Right lung (tissue), 5 donors: ENCODE data around the gene GAL3ST3. TPM values are rescaled to one million over a fixed set of nuclear protein-coding genes. Genes with fewer than 3 reads are reported as not detected.
"Not testable (repeated sequence)": the region's sequence is repeated elsewhere in the genome, so short reads cannot be mapped to it uniquely, and the experiment has no call there.

ENCODE experiments used
- DNase-seq, 2 donors: peaks; one replicate each; pipeline ENCODE4 v3.0.0-alpha.2; 2013
- polyA plus RNA-seq, 5 donors: library from polyadenylated mRNA; unstranded; fragments of 120-200 nt; gene quantifications; one replicate each; pipeline versions ENCODE4 v1.2.1 to v1.2.3, GENCODE V29; 2013; ENCODE audit warnings: inconsistent platforms in 1 of 5, low replicate concordance in 1 of 5; ENCODE audit not compliant: insufficient read length in 5 of 5, insufficient read depth in 1 of 5

The GAL3ST3 gene
- polyA plus RNA-seq, 5 donors = 0.18 to 0.24 (median 0.19) TPM

DNA sequence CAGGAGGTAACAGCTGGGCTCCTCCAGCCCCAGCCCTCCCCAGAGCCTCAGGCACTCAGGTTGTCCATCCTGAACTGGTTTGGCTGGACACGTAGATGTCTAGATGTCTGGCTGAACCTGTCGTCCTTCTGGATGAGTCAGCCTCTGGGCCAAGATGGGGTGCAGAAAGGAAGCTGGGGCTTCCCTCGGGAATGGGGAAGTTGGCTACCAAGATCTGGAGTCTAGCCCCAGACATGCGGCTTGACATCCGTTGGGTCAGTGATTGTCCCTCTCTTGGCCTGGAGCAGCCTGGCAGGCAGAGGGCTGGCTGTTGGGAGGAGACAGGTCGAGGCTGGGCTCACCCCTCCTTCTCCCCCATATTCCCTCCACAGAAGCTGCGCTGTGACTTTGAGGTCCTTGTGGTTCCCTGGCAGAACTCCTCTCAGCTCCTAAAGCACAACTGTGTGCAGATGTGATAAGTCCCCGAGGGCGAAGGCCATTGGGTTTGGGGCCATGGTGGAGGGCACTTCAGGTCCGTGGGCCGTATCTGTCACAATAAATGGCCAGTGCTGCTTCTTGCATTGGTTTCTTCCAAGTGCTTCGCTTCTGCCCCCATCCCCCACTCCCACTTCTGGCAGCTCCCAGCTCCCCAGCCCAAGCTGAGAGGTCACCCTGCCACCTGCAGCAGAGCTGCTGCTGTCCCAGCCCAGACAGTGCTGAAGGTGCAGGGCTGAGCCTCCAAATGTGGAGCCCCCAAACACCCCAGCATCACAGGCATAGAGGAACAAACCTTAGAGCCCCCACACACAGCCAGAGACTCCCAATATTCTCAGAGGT is 35.8 kb downstream of the GAL3ST3 start:
- no peak for DNase-seq

DNA sequence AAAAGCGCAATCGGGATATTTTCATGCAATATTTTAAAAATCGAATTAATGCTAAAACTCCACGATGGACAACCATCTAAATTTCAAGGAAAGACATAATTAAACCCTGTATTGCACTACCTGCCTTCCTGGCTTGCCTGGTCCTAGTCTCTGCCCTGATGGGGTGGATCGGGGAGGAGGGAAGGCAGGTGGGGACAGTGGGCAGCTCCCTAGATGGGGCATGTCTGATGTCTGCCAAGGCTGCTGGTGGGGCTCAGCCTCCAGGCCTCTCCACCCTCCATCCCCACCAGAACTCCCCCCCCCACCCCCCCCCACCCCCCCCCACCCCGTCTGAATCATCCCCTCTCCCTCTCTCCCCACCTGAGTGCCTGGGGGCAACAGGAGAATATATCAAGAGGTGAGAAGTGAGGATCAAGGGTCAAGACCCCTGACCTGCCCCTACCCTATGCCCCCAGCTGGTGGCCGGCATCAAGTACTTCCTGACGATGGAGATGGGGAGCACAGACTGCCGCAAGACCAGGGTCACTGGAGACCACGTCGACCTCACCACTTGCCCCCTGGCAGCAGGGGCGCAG is 36.5 kb downstream of the GAL3ST3 start:
- DNase-seq = no peak

DNA sequence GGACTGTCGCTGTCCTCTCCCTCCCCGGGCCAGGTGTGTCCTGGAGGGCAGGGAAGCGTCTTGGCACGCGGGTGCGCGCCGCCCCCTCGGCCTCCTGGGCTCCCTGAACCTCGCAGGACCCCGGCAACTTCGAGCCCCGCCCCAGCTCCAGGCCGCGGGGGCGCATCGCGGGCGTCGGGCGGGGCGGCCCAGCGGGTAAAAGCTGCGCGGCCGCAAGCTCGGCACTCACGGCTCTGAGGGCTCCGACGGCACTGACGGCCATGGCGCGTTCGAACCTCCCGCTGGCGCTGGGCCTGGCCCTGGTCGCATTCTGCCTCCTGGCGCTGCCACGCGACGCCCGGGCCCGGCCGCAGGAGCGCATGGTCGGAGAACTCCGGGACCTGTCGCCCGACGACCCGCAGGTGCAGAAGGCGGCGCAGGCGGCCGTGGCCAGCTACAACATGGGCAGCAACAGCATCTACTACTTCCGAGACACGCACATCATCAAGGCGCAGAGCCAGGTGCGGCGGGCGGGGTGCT is 37.1 kb downstream of the GAL3ST3 start, which contains the start of gene CST6:
TSS of gene CST6 (plus strand) at position 224 of the 519 bp plus-strand sequence. CDS start at position 261, 37 bp downstream.
- no peak for DNase-seq

DNA sequence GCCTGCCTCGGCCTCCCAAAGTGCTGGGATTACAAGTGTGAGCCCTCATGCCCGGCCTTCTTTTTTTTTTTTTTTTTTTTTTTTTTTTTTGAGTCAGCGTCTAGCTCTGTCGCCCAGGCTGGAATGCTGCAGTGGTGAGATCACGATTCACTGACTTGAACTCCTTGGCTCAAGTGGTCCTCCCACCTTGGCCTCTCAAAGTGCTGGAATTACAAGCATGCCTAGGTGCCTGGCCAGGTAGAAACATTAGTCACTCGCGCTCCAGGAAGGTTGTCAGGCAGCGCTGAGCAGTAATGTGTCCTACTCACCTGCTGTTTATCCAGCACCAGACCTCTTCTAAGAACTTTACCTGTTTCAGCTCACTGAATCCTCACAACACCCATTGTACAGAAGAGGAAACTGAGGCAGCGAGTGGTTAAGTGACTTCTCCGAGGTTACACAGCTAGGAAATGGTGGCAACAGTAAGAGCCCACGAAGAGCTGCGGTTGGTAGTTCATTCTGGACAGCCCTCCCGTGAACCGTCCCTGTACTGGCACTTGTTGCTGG is 37.6 kb downstream of the GAL3ST3 start:
- DNase-seq = peak; percentile 36 to 51

DNA sequence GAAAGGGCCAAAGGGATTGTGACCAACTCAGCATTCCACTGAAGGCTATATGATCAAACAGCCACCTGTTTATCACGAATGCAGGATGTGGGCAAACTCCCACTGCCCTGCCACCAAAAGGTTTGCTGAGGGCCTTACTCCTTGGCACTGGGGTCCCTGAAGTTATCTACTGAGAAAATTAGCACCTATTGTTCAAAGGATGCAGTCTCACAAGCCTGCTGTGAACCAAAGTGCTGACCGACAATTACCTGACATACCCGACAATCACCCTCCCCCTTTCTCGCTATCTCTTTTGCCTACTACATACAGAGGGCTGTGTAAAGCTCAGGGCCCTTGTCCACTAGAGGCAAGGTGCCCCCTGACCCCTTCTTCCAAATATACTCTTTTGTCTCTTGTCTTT is 38.9 kb downstream of the GAL3ST3 start:
- not testable (repeated sequence) for DNase-seq

DNA sequence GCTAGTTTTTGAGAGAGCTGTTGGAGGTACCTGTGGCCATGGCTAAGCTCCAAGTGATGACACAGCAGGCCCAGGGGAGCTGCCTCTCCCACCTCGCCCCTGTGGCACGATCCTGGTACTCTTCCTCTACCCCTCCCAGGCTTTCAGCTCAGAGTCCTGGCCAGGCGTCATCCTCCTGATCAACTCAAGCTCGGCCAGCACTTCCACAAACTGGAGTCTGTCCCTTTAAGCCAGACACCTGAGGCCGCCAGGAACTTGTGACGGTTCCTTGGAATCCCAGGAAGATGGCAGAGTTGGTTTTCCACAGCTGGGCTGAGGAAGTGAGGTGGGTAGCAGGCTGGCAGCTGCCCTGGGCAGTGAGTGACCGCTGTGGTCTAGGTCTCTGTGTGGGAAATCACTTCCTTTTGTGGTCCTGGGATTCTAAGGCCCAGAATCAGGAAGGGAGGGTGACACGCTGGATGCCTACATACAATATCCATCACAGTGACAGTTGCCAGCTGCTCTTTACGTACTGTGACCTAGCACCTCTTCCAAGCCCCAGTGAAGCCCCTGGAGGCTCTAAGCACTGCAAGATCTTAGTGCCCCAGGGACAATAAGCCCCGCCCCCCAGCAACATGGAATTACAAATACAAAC is 40.4 kb downstream of the GAL3ST3 start:
- DNase-seq = no peak

DNA sequence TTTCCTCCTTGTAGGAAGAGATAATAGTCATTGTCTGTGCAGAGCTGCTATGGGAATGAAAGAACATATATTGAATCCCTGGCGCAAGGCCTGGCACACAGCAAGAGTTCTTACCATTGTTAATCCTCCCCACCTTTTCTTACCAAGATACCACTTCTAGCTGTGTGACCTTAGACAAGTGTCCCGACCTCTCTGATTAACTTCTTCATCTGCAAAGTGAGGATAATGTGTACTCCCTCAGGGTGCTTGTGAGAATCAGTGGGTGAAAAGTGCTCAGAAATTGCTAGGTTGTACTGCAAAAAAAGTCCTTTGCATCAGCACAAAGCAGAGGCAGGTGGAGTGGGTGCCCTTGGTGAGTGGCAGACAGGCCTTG is 40.9 kb downstream of the GAL3ST3 start:
- DNase-seq = no peak

DNA sequence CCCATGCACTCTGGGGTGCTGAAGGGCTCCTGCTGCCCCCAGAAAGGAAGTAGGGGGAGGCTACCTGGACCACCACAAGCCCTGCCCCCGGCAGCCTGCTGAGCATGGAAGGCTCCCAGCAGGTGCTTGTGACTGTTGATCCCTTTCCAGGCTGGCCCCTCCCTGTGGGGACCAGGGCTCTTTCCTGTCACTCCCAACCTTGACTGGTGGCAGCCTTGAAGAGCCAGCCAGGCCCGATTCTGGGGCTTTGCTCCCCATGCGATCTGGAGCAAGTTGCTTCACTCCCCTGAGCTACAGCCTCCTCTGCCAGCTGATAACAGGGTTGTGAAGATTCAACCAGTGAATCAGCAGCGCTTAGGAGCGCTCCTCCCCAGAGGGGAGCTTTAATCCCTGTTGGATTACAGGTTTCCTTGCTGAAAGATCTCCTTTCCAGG is 41.7 kb downstream of the GAL3ST3 start:
- DNase-seq = no peak

DNA sequence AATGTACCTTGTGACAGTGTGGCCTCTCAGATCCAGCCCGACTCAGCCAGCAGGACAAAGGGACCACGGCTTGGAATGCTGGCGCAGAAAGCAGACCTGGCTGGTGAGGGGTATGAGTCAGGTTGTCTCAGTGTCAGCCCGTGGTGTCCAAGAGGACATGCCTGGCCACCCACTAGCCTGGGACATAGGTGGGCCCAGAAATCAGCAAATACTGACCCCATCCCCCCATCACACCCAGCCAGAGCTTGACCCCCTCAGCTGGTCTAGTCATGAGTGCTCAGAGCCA is 42.1 kb downstream of the GAL3ST3 start:
- DNase-seq = no peak

DNA sequence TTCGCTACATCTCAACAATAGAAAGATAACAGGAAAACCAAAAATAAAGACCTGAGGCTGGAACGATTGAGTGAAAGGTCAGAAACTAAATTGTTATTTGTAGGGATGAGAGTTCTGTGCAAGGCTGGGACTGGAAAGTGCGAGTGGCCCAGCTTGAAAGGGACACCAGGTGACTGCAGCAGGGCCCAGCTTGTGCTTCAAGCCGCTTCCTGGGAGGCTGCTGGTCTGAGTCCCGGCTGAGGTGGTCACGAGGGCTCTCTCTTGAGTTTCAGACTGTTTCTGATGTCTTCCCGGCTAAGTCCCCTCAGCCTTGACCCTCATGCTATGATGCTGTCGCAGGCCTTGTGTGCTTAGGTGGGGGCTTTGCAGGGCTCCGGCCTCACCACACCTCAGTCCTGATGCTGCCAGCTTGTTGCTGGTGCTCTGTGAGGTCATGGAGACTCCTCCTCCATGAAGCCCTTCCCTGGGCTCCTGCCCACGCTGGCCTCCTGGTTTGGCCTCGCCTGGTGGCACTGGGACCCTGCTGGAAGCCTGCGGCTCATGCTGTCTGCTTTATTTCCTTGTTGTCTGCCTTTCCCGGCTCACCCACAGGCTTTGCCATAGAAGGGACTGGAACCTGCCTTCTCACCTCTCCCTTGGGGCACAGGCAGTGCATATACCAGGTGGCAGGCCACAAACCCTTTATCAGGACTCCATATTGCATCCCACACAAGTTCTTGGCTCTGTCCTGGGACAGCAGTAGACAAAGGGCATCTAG is 42.6 kb downstream of the GAL3ST3 start:
- DNase-seq = no peak

DNA sequence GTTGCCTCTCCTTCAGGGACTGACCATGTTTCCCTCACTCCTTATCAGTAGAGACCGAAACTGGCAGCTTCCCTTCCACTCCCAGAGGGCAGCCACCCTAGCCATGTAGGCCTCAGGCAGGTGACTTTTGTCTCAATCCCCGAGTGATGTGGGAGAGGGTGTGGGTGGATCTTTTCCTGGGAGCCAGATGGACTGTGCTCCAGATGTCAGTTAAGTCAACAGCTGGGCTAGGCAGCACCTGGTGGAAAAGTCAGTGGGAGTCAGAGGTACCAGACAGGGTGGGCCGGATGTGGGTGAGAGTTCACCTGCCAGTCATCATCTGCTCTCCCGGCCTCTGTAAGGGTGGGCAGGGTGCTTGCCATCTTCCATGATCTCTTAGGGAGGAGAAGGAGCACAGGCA is 44.8 kb downstream of the GAL3ST3 start:
- DNase-seq = no peak

DNA sequence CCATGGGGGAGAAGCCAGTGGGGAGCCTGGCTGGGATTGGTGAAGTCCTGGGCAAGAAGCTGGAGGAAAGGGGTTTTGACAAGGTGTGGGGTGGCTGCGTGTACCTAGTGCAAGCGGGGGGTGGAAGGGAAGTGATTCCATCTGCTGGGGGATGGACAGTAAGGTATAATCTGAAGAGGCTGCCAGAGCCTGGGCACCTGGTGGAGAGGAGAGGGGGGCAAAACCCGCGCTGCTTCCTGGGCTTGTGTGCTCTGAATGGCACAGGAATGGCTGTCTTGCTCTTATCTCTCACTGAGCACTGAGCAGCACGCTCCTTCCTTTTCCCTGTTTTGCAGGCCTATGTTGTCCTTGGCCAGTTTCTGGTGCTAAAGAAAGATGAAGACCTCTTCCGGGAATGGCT is 45.7 kb downstream of the GAL3ST3 start:
- DNase-seq = no peak

DNA sequence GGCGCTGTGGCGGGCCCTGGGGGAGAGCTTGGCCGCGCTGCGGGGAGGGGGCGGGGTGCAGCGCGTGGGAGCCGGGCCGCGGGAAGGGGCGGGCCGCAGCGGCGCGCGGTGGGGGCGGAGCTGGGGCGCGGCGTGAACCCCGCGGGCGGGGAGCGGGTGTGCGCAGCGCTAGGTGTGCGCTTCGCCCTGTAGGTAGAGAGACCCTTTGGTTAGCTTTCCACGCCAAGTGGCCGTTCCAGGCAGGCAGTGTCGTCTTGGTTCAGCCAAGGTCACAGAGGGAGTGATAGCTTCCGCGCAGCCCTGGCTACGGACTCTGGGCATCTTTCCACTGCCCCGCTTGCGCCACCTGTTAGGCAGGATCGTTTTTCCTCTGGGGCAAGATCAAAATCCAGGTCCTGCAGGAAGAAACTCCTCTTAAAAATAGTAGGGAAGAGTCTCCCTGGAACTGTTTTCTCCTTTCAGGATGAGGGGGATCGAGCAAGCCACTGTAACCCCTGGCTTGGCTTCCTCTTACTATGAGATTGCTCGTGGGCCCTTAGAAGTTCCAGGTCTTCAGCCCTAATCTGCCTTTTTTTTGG is 46.2 kb downstream of the GAL3ST3 start:
- no peak for DNase-seq

DNA sequence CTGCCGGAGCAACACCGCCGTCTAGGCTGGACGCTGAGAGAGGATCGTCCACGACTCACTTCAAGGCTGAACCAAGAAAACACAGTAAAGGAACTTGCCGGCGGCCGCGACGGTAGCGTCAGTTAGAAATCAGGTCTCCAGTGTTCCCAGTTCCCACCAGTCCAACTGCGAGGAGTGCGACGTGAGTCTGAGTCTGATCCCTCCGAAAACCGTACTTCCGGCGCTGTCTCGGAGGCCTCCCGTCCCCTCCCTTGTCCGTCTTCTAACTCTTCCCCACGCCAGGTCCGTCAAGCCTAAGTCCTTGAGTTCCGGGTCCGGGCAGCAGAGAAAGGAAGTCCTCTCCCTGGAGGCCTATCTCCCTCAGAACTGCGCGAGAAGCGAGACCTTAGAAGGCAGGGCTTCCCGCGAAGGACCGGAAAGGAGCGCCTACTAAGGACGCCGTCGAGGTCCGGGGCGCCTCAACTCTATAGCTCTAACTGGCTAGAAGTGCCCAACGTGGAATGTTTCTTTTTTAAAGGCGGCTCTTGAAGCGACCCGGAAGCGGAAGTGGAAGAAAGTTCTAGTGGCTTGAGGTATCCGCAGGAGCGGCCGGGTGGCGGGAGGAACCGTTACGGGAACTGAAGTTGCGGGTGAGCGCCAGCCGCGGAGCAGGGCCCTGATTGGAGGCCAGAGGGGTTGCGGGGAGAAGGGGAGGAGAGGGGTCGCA is 46.9 kb downstream of the GAL3ST3 start, which contains the start of the genes BANF1 and EIF1AD:
TSS of gene BANF1 (plus strand) at position 562 of the 706 bp plus-strand sequence. CDS start 748 bp downstream, outside the sequence.
TSS of gene EIF1AD (minus strand) at position 216 of the 706 bp plus-strand sequence. CDS start 1,768 bp downstream, outside the sequence.
- peak; percentile 97 for DNase-seq

DNA sequence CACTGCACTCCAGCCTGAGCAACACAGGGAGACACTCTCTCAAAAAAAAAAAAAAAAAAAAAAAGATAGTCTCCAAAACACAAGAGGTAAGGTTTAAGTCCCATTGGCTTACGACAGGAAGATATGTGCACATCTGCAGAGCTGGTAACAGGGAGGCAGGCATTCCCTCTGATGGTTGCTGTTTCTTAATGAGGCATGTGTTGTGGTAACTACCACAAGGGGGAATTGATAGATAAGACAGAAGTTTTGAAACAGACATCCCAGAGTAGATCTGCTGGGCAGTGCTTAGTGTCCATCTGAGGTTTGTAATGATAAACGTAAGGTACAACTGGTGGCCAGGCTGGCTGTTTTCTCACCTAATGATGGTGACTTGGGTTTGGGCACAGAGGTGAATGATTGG is 51.7 kb downstream of the GAL3ST3 start:
- no peak for DNase-seq

DNA sequence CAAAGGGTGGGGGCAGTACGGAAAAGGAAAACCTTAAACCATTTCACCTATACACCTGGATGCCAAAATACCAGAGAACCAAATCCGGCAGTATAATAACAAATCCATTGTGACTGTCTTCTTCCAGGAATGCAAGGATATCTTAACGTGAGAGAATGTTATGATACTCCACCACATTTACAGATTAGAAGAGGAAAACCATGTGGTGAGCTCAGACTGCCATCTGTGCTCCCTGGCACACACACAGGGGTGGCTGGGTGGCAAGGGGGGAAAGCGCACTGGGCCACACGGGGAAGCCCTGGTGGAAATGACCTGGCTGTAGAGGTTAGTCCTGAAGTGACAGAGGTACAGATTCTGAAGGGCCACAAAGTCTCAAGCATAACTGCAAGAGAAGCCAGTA is 56.9 kb downstream of the GAL3ST3 start:
- no peak for DNase-seq
